Prostate gland (tissue), 2 donors: ENCODE results near the gene VAV1. TPM values are rescaled to one million over a fixed set of nuclear protein-coding genes. Genes with fewer than 3 reads are reported as not detected.

Experiments used
- DNase-seq: peaks from one replicate; pipeline ENCODE4 v3.0.0-alpha.2; 2019; ENCODE audit warnings: low spot score
- H3K27ac ChIP-seq, 2 donors: fragments of 200-600 bp; sonication (generic); 2 replicates each; pipeline ENCODE4 v1.5.1; 2017 to 2019
- H3K27me3 ChIP-seq: fragments of 200-600 bp; sonication (generic); replicated peaks from 2 replicates; pipeline ENCODE4 v1.5.1; 2019; ENCODE audit not compliant: insufficient read depth
- H3K36me3 ChIP-seq, 2 donors: fragments of 200-600 bp; sonication (generic); 1 replicate in 1 of 2; 2 replicates in 1 of 2; pipeline versions ENCODE4 v1.5.1 to v1.8.1; 2017 to 2019
- H3K4me1 ChIP-seq: fragments of 200-600 bp; sonication (generic); replicated peaks from 2 replicates; pipeline ENCODE4 v1.5.1; 2019
- H3K4me3 ChIP-seq, 2 donors: fragments of 200-600 bp; sonication (generic); 2 replicates each; pipeline ENCODE4 v1.5.1; 2017 to 2019
- H3K9me3 ChIP-seq: fragments of 200-600 bp; sonication (generic); 2 replicates; pipeline ENCODE4 v1.5.1; 2017
- CTCF ChIP-seq, 4 experiments: fragments of 200-600 bp in 2 of 4; fragments of 450-650 bp in 2 of 4; sonication (generic) in 2 of 4; IDR thresholded peaks; 1 replicate in 3 of 4; 2 replicates in 1 of 4; pipeline ENCODE4 v1.5.1; 2016 to 2019; ENCODE audit warnings: antibody characterized with exemption in 4 of 4, mild to moderate bottlenecking in 2 of 4, moderate library complexity in 2 of 4
- POLR2A ChIP-seq: fragments of 450-650 bp; IDR thresholded peaks from one replicate; pipeline ENCODE4 v1.6.1; 2016; ENCODE audit warnings: antibody characterized with exemption, mild to moderate bottlenecking
- POLR2AphosphoS5 ChIP-seq: sonication (generic); formaldehyde crosslinking; IDR thresholded peaks from one replicate; pipeline ENCODE4 v1.6.1; 2017; ENCODE audit warnings: antibody characterized with exemption
- WGBS: methylation state at CpG from one replicate; pipeline ENCODE4 v1.1.5; 2018; 5-methylcytosine and 5-hydroxymethylcytosine counted together
- intact Hi-C: fragments of 100-400 bp; cut with DNase I; formaldehyde crosslinking; loops from one replicate; pipeline ENCODE4 v1.14.2; 2022
- microRNA-seq: library from miRNA; unstranded; fragments of <30 nt; microRNA quantifications from one replicate; pipeline ENCODE4, GENCODE V29; 2016
- total RNA-seq, 2 donors: library from RNA; depleted of rRNA; stranded (reverse); fragments of >200 nt; gene quantifications; one replicate each; pipeline ENCODE4 v1.1.0, GENCODE V29; 2016

The VAV1 gene
- total RNA-seq, 2 donors from 2014 or later: 3.6 to 4.8 TPM

- Histone ChIP-seq H3K4me1 (no peaks in the 10 kb centered on the region), H3K4me3 (no peak overlapping the region), H3K9me3 (no peaks in the 10 kb centered on the region), H3K27me3 (peaks cover 2% of the 10 kb centered on the region), H3K36me3 (no peaks in the 10 kb centered on the region), H3K27ac (no peak overlapping the region)
- TF ChIP-seq CTCF (IDR thresholded peaks at IDR 0.05) (no peak), POLR2AphosphoS5 (no peak), POLR2A (no peak)
- intact Hi-C loops: no loop called here
- 74% methylated on average over 8 of the region's 8 CpGs for WGBS
- DNase-seq: no peak
These were observed 119.4 kb downstream of the VAV1 start for GRCh38 chr19:6891761-6892385.

GRCh38 chr19:6894313-6894712 is 121.8 kb downstream of the VAV1 start:
- no peak for TF ChIP-seq POLR2A
- no peak for TF ChIP-seq CTCF (IDR thresholded peaks at IDR 0.05)
- no peak for TF ChIP-seq POLR2AphosphoS5
- intact Hi-C loops: no loop called here
- H3K4me3 ChIP-seq: no peak overlapping the region
- H3K27ac ChIP-seq: no peak overlapping the region
- no peak for DNase-seq
- no peaks in the 10 kb centered on the region for H3K4me1 ChIP-seq
- no peaks in the 10 kb centered on the region for H3K36me3 ChIP-seq
- peaks cover 2% of the 10 kb centered on the region for H3K27me3 ChIP-seq
- H3K9me3 ChIP-seq: no peaks in the 10 kb centered on the region
- 93% methylated on average over 1 of the region's 1 CpG for WGBS

- Histone ChIP-seq H3K9me3 (no peaks in the 10 kb centered on the region), H3K27ac (no peak overlapping the region), H3K27me3 (no peaks in the 10 kb centered on the region), H3K4me3 (no peak overlapping the region), H3K4me1 (no peaks in the 10 kb centered on the region), H3K36me3 (no peaks in the 10 kb centered on the region)
- intact Hi-C loops: no loop called here
- DNase-seq: no peak
- TF ChIP-seq POLR2AphosphoS5 (no peak), POLR2A (no peak), CTCF (IDR thresholded peaks at IDR 0.05) (no peak)
These were observed 130.9 kb downstream of the VAV1 start for GRCh38 chr19:6903446-6903845.

GRCh38 chr19:6906559-6907060 is 134.1 kb downstream of the VAV1 start:
- Histone ChIP-seq H3K27ac (no peak overlapping the region), H3K4me3 (no peak overlapping the region), H3K9me3 (no peaks in the 10 kb centered on the region), H3K4me1 (no peaks in the 10 kb centered on the region), H3K36me3 (no peaks in the 10 kb centered on the region), H3K27me3 (no peaks in the 10 kb centered on the region)
- no peak for DNase-seq
- intact Hi-C loops: no loop called here
- TF ChIP-seq CTCF (IDR thresholded peaks at IDR 0.05) (no peak), POLR2AphosphoS5 (no peak), POLR2A (no peak)
- WGBS: 85% methylated on average over 3 of the region's 3 CpGs

Small RNAs within 50 kb of the gene (microRNA-seq; reads per million reads assigned to microRNA genes)
- gene MIR6791: 0.59 reads per million

Other genes starting within 250 kb of the VAV1 start
- gene TNFSF9, start 241.7 kb upstream of the VAV1 start, total RNA-seq: 1 to 10 TPM in 1 of 2 donors, not detected in 1; 4.5 TPM
- not detected for gene CD70, start 181.6 kb upstream of the VAV1 start, total RNA-seq
- gene TNFSF14, start 102.5 kb upstream of the VAV1 start, total RNA-seq: under 1 TPM; 0.34 to 0.55 TPM
- gene C3, start 52.1 kb upstream of the VAV1 start, total RNA-seq: 100 to 1,000 TPM in 1 of 2 donors, 10 to 100 TPM in 1; 95.1 to 165 TPM
- 10 to 100 TPM; 62.7 to 98.0 TPM for gene GPR108, start 35.1 kb upstream of the VAV1 start, total RNA-seq
- gene TRIP10, start 33.0 kb upstream of the VAV1 start, total RNA-seq: 10 to 100 TPM; 37.0 to 74.2 TPM
- 10 to 100 TPM; 35.5 to 45.1 TPM for gene SH2D3A, start 5.3 kb upstream of the VAV1 start, total RNA-seq
- 1 to 10 TPM in 1 of 2 donors, not detected in 1; 1.2 TPM for gene ADGRE1, start 114.9 kb downstream of the VAV1 start, total RNA-seq
- gene MBD3L2B, start 248.7 kb downstream of the VAV1 start, total RNA-seq: not detected